A673 (cell line): Measurements from ENCODE around the gene HDAC4.

Source experiments
- CTCF ChIP-seq: fragments of 300-800, 200-600 bp; sonication (generic); conservative IDR thresholded peaks from 2 replicates; pipeline ENCODE4 v1.5.1; 2017; ENCODE audit warnings: low read depth, mild to moderate bottlenecking, antibody characterized with exemption, low read length, moderate library complexity, mixed read lengths
- EZH2 ChIP-seq: fragments of 200-600 bp; sonication (generic); IDR thresholded peaks from 2 replicates; pipeline ENCODE4 v1.6.1; 2017; ENCODE audit warnings: borderline replicate concordance, low read depth, mild to moderate bottlenecking, mixed read lengths, antibody characterized with exemption, low read length; ENCODE audit not compliant: poor library complexity, severe bottlenecking

GRCh38 chr2:239033801-239034560, 366.8 kb downstream of the HDAC4 start:
- TF ChIP-seq CTCF, result no peak
- no peak for TF ChIP-seq EZH2
